Stimulated activated CD4-positive, alpha-beta T cell treated with anti-CD3 and anti-CD28 coated beads, TNF-alpha, amount 100 ng/mL, for 48 hours (primary cell): ENCODE results near the gene NACA2.
"Not testable (repeated sequence)": the region's sequence is repeated elsewhere in the genome, so short reads cannot be mapped to it uniquely, and the experiment has no call there.

Experiments
- DNase-seq, 3 donors: peaks; one replicate each; pipeline ENCODE4 v3.0.0-alpha.2; 2020; ENCODE audit warnings: low read depth in 3 of 3

Gene NACA2

GRCh38 chr17:61575983-61576382 lies 15.0 kb downstream of the NACA2 start:
- DNase-seq = no peak

GRCh38 chr17:61575352-61575975 lies 15.6 kb downstream of the NACA2 start:
- DNase-seq = no peak

GRCh38 chr17:61574542-61575351 lies 16.3 kb downstream of the NACA2 start:
- DNase-seq = no peak

- DNase-seq = not testable (repeated sequence)
These were observed 18.5 kb downstream of the NACA2 start for GRCh38 chr17:61572547-61572946.

GRCh38 chr17:61571624-61572023 lies 19.4 kb downstream of the NACA2 start:
- no peak for DNase-seq

GRCh38 chr17:61570118-61570517 lies 20.9 kb downstream of the NACA2 start:
- DNase-seq = no peak

- not testable (repeated sequence) for DNase-seq
These were observed 21.5 kb downstream of the NACA2 start for GRCh38 chr17:61569525-61569924.

- no peak for DNase-seq
These were observed 22.6 kb downstream of the NACA2 start for GRCh38 chr17:61568219-61569072.

- DNase-seq = no peak
These were observed 23.8 kb downstream of the NACA2 start for GRCh38 chr17:61567045-61567802.

GRCh38 chr17:61566448-61566847 lies 24.6 kb downstream of the NACA2 start:
- not testable (repeated sequence) for DNase-seq

- not testable (repeated sequence) for DNase-seq
These were observed 25.2 kb downstream of the NACA2 start for GRCh38 chr17:61565850-61566249.

GRCh38 chr17:61565213-61565612 lies 25.8 kb downstream of the NACA2 start:
- DNase-seq = no peak

GRCh38 chr17:61562287-61562686 lies 28.7 kb downstream of the NACA2 start:
- DNase-seq = no peak

GRCh38 chr17:61561354-61561753 lies 29.7 kb downstream of the NACA2 start:
- no peak for DNase-seq

GRCh38 chr17:61560071-61560470 lies 30.9 kb downstream of the NACA2 start:
- no peak for DNase-seq

GRCh38 chr17:61556224-61557188 lies 34.5 kb downstream of the NACA2 start:
- DNase-seq = no peak

GRCh38 chr17:61555127-61555566 lies 35.9 kb downstream of the NACA2 start:
- no peak for DNase-seq

GRCh38 chr17:61554209-61554608 lies 36.8 kb downstream of the NACA2 start:
- no peak for DNase-seq

- DNase-seq = not testable (repeated sequence)
These were observed 38.5 kb downstream of the NACA2 start for GRCh38 chr17:61552560-61552959.

- DNase-seq = no peak
These were observed 39.7 kb downstream of the NACA2 start for GRCh38 chr17:61551255-61551742.
